Activated T-cell treated with anti-CD3 and anti-CD28 coated beads for 1 hour (primary cell): Measurements from ENCODE around the gene FBXW12.

ENCODE experiments used
- DNase-seq: peaks from one replicate; pipeline ENCODE4 v3.0.0-alpha.2; 2020; ENCODE audit warnings: low read depth

FBXW12 gene

DNA sequence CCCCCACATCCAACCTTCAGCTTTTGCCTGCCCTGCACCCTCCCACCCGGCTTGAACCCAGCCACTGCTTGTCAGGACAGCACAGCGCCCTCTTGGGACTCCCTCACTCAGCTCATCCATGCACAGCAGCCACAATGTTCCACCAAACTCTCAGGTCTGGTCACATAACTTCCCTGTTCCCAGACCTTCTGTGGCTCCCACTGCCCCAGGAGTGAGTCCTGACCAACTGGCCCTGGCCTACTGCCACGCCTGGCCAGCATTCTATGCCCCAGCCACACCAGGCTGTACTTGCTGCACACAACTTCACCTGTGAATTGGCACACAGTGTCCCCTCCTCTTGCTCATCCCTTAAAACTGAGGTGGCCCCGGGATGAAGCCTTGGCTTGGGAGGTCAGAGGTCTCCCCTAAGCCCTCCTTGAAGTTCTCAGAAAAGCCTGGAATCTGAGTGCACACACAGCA, 36.8 kb downstream of the FBXW12 start:
- no peak for DNase-seq

DNA sequence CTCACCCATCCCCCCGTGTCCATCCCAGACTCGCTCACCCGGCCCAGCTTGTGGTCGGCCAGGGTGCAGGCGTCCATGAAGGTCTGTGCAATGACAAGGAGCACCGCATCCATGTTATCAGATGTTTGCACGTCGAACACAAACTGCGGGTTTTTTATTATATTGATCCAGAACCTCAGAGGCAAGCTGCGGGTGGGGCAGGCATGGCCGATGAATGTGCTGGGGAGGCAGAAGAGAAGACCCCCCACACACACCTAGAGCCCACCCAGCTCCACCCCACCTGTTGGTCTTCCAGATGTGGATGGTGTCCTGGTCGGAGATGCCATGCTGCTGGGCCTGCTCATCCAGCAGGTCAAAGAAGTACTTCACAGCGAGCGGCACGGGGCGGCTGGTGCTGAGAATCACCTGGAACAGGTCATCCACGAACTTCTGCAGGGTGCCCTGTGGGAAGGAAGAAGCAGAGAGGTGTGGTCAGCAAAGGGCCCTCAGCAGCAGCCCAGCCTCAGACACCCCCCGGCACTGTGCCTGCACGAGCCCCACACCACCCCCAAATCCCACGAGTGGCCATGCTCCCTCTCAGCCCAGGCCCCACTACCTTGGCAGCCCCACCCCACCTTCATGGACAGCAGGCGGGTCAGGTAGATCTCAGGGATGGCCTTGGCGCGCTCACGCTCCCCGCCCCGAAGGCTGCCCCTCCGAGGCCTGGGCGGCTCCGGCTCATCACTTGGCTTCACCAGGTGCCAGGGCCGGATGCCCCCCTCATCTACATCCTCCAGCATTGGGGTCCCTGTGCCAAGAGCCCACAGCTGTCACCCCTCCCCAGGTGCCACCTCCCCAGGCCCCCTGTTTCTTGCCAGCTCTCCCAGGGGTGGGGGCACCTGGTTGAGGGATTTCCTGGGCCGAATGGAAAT, 37.5 kb downstream of the FBXW12 start:
- no peak for DNase-seq

DNA sequence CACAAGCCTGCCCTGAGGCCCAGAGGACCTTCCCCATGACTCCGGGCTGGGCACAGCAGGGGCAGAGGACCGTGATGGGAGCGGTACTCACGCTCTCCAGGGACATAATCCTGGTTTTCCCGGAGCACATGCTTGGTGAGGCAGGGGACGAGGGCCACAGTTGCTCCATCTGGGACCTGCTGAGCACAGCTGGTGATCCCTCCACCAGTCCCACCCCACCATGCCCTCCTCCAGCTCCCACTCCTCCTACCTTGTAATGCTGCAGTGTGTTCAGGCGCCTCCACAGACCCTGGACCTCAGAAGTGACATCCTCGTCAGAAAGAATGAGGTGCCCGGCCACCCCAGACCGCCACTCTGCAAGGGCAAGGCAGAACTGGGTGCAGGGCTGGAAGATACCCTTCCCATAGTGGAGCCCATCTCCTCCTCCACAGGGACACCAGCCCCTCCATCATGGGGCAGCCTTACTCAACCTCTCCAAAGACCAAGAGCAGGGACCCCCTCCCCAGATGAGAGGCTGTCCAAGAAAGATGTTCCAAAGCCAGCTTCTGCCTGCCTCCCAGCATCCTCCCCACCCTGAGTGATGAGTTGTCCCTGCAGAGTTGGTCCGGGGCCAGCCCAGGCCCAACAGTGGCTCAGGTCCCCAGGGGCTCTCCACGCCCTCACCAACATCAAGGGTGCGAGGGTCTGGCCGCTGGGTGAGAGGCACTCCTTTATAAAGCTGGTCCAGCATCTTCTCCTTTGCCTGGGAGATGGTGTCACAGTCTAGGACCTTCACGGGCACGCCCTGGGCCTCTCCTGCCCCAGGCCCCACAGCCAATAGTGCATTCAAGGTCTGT, 38.4 kb downstream of the FBXW12 start:
- no peak for DNase-seq

DNA sequence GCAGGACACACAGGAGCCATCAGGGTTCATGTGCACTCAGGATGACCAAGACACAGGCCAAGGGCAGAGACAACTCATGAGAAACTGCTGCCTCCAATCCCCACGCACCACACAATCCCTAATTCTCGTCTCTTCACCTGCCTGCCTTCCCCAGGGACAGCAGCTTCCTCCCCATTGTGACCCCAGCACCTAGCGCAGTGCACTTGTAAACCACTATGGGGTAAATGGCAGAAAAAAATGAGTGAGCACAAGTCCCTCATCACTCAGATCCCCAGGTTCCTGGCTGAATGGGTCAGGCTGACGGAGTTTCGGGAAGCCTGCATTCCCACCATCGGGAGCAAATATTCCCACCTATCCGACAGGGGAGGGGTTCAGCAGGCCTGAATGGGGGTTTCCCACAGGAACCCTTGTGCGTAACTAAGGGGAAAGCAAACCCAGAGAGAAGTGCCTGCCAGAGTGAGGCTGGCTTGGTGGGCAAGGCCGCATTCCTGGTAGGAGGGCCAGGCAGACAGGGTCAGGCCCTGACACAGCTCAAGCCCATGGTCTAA, 39.1 kb downstream of the FBXW12 start:
- DNase-seq, result no peak

DNA sequence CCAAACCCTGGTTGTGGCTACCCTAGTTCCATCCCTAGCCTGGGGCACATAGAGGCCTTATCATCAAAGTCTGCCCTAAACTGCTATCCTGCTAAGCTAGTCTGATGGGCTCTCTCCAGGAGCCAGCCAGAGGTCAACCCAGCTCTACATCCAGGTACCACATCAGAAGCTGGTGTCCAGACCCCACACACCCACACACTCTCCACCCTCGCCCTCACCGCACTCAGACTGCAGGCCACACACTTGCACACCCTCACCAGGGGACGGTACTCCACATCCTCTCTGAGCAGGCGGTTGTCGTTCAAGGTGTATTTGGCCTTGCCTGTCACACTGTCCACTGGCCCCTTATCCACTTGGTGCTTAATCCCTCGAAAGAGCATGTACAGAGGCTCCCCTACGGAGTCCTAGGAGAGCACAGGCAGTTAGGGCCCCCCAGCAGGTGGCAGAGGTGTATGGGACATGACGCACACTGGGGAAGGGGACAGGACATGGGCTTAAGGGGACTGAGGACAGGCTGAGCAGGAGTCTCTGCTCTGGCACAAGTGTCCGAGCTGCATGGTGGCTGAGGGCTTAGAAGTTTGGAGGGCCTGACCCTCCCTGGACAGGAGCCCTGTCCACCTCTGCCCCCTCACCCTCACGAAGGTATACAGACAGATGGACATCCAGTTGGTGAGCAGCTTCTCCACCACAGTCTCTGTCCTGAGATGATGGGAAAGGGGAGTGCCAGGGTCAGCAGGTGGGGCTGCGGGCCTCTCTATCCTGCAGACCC, 39.8 kb downstream of the FBXW12 start:
- no peak for DNase-seq

DNA sequence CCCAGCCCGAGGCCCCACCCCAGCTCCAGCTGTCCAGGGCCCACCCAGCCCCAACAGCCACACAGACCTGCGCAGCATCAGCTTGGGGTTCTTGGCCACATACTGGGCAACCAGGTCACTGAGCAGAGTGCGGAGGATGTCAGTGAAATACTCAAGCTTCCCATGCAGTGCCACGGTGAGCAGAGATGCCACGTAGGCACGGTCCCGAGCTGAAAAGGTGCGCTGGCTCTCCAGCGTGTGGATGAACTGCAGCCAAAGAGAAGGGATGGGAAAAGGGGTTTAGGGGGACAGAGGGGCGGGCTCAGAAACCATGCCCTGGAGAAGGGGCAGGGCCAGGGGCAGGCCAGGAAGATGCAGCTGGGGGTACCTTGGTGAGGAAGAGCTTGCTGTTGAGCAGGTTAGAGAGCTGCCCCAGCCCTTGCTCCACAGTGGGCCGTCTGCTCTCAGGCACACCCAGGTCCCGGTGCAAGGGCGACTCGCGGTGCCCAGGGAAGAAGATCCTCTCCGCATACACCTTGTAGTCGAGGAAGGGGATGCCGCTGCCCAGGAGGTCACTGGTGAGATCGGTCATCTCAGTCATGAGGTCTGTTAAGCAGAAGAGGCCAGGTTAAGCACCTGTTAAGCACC, 40.5 kb downstream of the FBXW12 start:
- DNase-seq, result no peak

DNA sequence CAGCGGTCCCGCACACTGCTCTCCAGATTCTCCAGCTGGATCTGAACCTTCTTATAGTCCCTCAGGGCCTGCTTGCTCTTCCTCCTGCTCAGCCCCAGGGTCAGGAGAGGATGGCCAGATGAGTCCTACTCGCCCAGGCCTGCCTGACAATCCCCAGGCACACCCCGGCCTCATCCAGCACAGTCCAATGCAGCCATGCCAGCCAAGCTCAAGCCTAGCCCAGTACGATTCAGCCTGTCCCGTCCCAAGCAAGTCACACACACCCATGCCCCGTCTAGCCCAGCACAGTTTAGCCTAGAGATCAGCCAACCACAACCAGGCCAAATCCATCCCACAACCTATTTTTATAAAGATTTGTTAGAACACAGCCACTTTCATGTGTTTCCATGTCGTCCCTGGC, 41.1 kb downstream of the FBXW12 start:
- DNase-seq, result no peak

DNA sequence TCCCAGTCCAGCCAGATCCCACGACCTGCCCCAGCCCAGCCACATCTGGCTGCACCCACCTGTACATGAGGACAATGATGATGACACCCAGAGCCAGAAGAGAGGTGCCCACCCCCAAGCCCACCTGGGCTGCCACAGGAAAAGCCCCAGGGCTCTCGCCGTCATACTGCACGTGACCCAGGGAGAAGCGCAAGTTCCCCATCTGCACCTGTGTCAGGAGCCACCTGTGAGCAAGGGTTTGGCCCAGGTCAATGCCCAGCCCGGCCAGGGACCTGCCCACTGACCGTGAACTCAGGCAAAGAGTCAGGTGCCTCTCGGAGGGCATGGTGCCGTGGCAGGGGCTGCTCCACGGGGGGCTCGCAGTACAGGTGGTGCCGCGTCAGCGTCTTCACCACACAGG, 41.6 kb downstream of the FBXW12 start:
- DNase-seq, result no peak

DNA sequence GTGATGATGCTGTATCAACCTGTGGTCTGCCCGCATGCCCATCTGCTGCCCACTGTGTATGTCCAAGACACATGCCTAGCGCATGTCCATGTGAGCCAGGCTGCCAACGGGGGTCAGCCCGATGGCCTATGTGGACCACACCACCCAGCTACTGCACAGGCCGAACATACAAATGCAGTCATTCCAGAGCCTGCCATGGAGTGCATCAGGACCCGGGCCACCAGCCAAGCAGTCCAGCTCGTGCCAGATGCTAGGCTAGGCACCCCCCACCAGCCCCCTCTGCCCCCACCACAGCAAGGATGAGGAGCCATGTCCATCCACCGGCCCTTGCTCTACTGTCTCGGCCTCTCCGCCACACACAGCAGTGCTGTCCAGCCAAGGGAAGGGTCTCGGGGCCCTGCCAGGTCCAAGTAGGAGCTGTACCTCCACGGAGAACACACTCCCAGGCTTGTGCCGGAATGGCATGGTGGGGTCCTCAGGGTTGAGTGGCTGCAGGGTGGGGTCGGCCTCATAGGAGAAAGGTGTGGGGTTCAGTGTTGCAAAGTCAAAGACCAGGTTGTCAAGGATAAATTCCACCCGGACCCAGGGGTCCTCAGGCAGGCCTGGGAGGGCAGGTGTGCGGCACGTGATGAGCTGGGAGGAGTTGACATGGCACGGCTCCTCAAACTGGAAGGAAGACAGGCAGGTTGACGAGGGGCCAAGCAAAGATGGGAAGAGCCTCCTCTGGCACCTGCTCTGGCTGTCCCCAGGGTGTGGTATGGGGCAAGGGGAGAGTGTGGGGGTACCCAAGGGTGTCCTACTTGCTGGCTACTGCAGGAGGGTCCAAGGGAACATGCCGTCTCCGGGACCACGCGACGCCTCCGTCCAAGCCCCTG, 42.6 kb downstream of the FBXW12 start:
- DNase-seq, result no peak

DNA sequence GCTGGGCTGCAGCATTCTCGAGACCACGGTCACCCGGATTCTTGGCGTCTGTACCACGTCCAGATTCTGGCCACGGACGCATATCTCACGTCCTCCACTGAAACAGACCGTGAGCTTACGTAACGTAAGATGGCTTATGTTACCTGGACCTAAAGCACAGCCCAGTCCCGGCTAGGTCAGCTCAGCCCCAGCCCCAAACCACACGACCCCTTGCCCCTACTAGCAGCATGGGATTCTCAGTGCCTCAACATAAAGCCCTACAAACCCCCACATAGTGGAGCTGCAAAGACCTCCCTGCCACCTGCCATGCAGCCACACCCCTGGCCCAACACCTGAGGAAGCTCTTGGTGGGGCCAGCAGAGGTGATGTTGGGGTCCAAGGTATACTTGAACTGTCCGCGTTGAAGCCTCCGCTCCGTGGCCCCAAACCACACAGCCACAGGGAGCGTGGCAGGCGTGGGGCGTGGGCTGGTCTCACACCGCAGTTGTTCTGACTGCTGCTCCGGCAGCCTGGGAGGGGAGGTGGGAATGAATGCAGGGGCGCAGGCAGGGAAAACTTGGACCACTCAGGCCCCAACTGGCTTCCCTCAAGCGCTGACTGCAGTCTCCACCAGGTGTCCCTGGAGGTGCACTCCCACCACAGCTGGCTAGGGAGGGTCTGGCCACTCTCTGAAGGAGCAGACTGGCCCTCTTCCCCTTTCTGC, 43.4 kb downstream of the FBXW12 start:
- DNase-seq, result no peak

DNA sequence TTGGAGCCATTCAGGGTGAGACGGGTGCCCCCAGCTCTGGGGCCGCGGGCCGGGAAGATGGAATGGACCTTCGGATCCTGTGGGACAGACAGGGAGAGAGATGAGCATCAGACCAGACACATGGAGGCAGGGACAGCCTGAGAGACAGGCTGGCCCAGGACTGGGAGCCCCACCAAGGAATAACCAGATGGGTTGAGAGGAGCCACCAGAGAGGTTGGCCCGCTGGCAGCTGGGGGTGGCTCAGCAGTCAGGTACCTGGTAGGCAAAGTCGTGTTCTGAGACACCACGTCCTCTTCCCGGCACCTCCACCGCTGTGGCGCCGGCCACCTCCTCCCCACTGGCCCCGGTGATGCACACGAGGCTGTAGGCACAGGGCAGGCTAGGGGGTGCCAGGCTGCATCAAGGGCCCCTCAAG, 44.1 kb downstream of the FBXW12 start:
- DNase-seq, result no peak

DNA sequence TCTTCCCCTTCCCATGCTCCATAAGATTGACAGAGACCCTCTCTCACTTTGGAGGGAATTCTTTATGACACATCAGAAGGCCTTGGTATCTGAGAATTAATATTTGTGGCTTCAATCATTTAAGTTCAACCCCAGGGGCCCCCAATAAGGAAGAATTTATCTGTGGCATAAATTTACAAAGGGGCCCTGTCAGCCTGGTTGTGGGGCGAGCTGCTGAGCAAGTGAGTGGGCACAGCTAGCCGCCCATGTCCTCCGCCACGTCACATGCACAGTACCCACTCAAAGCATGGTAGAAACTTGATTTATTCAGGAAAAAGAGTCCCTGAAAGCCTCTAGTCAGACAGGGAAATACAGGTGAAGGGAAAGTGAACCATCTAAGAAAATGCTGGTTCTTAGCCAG, 44.5 kb downstream of the FBXW12 start:
- no peak for DNase-seq

DNA sequence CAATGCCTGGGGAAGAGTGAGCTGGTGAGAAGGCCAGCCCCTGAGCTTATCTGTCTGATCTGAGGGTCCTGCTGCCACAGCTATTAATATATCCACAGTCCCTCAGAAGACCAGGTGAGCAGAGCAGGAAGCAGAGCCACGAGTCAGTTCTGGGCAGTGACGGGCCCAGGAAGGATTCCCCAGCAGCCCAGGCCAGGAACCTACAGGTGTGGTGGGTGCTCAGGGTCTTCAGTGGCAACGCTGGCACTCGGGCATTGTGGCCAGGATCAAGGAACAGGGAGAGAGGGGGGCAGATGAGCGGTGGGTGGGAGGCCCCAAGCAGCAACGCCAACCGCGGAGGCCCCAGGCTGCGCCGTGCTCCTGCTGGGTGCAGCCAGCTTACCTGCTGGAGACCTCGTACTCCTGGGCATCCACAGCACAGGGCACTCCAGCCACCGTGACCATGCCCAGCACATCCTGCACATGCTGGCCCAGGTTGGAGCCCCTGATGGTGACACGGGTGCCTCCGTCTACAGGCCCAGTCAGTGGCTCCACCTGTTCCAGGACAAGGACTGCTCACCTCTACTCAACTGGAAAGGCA, 45.6 kb downstream of the FBXW12 start:
- DNase-seq, result no peak

DNA sequence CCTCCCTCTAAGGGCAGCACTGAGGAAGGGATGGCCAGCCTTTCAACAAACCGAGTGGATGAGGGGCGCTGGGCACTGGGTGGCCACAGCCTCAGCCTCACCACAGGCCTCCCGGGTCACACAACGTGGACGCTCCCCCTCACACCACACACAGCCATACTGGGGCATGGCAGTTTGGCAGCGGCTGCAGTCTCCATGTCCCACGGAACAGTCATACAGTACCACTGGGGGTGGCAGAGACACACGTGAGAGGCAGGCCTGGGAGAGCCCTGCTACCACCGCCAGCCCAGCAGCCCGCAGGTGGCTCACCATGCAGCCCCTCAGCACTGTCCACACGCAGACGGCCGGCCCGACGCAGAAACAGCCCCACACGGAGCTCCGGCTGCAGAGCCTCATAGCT, 46.1 kb downstream of the FBXW12 start:
- no peak for DNase-seq

DNA sequence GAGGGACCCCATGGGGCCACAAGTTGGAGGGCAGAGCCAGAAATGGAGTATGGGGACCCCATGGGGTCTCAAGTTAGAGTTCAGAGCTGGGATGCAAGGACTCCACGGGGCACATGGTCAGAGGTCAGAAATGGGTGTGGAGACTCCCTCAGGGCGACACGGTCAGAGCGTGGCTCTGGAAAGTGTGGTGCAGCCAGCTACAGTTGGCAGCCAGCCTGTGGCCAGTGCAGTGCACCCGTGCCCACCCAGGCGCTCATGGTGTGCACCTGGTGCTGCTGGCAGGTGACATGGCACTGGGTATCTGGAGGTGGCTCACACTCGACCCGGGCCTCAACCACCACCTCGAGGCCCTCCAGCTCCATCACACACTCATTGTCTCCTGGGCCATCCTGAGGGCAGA, 46.6 kb downstream of the FBXW12 start:
- no peak for DNase-seq

DNA sequence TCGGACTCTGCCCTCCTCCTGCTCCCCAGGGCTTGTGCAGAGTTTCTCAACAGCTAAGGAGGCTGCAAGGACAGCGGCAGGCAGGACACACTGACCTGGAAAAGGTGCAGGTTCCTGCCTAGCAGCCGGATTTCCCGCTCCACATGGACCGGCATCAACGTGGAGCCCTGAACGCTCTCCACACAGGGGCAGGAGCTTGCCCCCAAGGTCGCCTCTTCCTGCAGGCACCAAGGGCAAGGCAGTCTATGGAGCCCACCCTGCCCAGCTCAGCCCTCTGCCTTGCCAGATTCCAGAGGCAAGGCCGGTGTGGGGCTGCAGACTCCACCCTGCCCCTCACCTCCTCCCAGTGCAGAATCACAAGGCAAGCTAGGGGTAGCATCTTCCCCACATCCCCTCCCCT, 47.1 kb downstream of the FBXW12 start:
- DNase-seq, result no peak

DNA sequence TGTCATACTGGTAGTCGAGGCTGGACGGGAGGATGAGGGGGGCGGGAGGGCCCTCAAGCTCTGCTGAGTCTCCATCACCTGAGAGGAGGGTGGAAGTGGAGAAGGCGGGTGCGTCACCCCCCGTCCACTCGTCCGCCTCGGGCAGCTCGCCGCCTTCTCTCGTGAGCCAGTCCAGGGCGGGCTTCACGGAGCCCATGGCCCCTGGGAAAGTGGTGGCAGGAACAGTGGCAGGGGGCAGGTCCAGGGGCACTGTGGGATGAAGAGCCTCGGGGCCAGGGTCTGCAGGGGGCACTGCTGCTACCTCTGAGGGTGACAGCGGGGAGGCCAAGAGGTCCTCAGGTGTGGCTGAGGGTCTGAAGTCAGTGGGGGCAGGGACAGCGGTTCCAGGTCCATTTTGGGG, 47.6 kb downstream of the FBXW12 start:
- no peak for DNase-seq

DNA sequence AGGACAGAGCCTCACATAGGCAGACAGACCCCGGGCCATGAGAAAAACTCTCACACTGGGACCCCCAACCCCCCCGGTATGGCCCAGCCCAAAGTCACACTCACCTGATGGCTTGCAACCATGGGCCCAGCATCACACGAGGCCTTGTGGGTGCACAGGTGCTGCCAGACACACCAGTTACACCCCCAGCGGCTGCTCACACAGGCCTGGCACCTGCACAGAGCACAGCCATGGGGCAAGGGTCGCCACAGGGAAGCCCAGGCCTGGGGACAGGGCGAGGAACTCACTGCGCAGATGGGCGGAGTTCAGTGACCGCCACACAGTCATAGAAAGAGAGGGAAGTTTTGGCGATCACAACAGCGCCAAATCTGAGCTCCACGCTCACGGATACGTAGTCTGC, 48.5 kb downstream of the FBXW12 start:
- DNase-seq, result no peak

DNA sequence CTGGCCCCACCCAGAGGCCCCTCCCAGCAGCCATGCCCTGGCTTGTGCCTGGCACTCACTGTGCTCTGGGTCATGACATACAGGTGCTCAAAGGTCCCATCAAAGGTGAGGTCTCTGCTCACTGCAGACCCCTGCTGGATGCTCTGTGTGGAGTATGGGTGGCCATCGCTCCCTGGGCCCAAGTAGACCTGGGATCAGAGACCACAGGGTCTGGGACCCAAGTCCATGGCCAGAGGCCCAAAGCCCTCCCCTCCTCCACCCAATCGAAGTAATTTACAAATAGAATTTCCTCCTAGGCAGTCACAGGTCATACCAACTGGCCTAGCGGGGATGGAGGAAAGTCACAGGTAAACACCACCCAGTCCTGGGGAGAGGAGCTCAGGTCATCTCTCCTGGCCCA, 50.3 kb downstream of the FBXW12 start:
- DNase-seq, result no peak

DNA sequence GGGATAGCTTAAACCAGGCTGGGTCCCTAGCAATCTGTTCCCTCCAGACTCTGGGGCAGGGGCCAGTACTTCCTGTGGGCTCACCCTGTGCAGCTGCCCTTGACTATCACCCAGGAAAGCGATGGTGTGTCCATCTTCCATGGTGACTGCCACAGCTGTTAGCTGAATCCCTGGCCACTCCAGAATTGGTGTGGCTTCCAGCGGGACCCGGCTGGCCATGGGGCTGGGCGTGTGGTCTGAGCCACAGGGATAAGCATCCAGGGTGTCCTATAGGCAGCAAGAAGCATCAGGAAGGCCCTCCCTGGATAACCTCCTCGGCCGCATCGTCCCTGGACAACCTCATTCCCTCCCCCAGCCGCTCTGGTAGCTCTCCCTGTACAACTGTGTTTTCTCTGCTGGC, 50.7 kb downstream of the FBXW12 start:
- no peak for DNase-seq
